GM23338 (cell line): ENCODE results near the gene SAFB. TPM values are rescaled to one million over a fixed set of nuclear protein-coding genes. Genes with fewer than 3 reads are reported as not detected.

Source experiments
- ATAC-seq: fragments of 200-7000 bp; cut with Tn5 transposase; 3 replicates; pipeline ENCODE4 v1.9.1; 2020
- DNase-seq: peaks from one replicate; pipeline ENCODE4 v3.0.0-alpha.2; 2015; ENCODE audit warnings: low spot score
- H2AFZ ChIP-seq: fragments of 200-600 bp; sonication (generic); 2 replicates; pipeline ENCODE4 v1.8.0; 2016; ENCODE audit warnings: antibody characterized with exemption, mild to moderate bottlenecking, moderate library complexity
- H3F3A ChIP-seq: fragments of 200-600 bp; sonication (generic); replicated peaks from 2 replicates; pipeline ENCODE4 v1.8.0; 2017; ENCODE audit warnings: antibody characterized with exemption, mixed run types, low read depth
- H3K27ac ChIP-seq: fragments of 200-600 bp; sonication (generic); 2 replicates; pipeline ENCODE4 v1.6.1; 2016; ENCODE audit warnings: low read depth
- H3K27me3 ChIP-seq: fragments of 200-600 bp; sonication (generic); 2 replicates; pipeline ENCODE4 v1.8.0; 2016; ENCODE audit warnings: mild to moderate bottlenecking, mixed run types, moderate library complexity; ENCODE audit not compliant: insufficient read depth
- H3K36me3 ChIP-seq: fragments of 200-600 bp; sonication (generic); 2 replicates; pipeline ENCODE4 v1.8.0; 2016; ENCODE audit warnings: mild to moderate bottlenecking; ENCODE audit not compliant: insufficient read depth
- H3K4me1 ChIP-seq: fragments of 200-600 bp; sonication (generic); 2 replicates; pipeline ENCODE4 v1.8.0; 2016; ENCODE audit warnings: mild to moderate bottlenecking, moderate library complexity; ENCODE audit not compliant: insufficient read depth
- H3K4me2 ChIP-seq: fragments of 200-600 bp; sonication (generic); 2 replicates; pipeline ENCODE4 v1.7.1; 2017; ENCODE audit warnings: mixed run types
- H3K4me3 ChIP-seq: fragments of 200-600 bp; sonication (generic); 2 replicates; pipeline ENCODE4 v1.6.1; 2016; ENCODE audit warnings: mixed run types
- H3K79me2 ChIP-seq: fragments of 200-600 bp; sonication (generic); replicated peaks from 2 replicates; pipeline ENCODE4 v1.8.0; 2017; ENCODE audit warnings: mild to moderate bottlenecking; ENCODE audit not compliant: insufficient read depth
- H3K9me2 ChIP-seq: fragments of 200-600 bp; sonication (generic); 2 replicates; pipeline ENCODE4 v1.8.0; 2017; ENCODE audit not compliant: insufficient read depth
- H4K20me1 ChIP-seq: fragments of 200-600 bp; sonication (generic); replicated peaks from 2 replicates; pipeline ENCODE4 v1.8.0; 2017; ENCODE audit warnings: mild to moderate bottlenecking; ENCODE audit not compliant: insufficient read depth
- H3K27ac Mint-ChIP-seq: 2 replicates; pipeline ENCODE4 v1.8.0; 2020; ENCODE audit warnings: inconsistent platforms, mild to moderate bottlenecking, moderate library complexity, mixed read lengths
- H3K27me3 Mint-ChIP-seq: 3 replicates; pipeline ENCODE4 v1.8.0; 2022; ENCODE audit warnings: low read depth, mild to moderate bottlenecking, moderate library complexity, mixed read lengths, inconsistent platforms; ENCODE audit not compliant: insufficient read depth, poor library complexity
- H3K36me3 Mint-ChIP-seq: 3 replicates; pipeline ENCODE4 v1.8.0; 2021; ENCODE audit warnings: low read depth, mild to moderate bottlenecking, inconsistent platforms, moderate library complexity, mixed read lengths
- H3K4me1 Mint-ChIP-seq: 3 replicates; pipeline ENCODE4 v1.8.0; 2020; ENCODE audit warnings: mild to moderate bottlenecking, inconsistent platforms, mixed read lengths
- H3K4me3 Mint-ChIP-seq: 3 replicates; pipeline ENCODE4 v1.8.0; 2021; ENCODE audit warnings: moderate library complexity, mild to moderate bottlenecking, inconsistent platforms, mixed read lengths
- H3K9me3 Mint-ChIP-seq: 3 replicates; pipeline ENCODE4 v1.8.0; 2020; ENCODE audit warnings: moderate library complexity, mild to moderate bottlenecking, inconsistent platforms, mixed read lengths
- CREB1 ChIP-seq: fragments of 250-450 bp; sonication (Bioruptor Pico); IDR thresholded peaks from 2 replicates; pipeline ENCODE4 v1.5.0; 2020; ENCODE audit warnings: low read depth, mild to moderate bottlenecking, moderate library complexity
- CTCF ChIP-seq, 2 experiments: fragments of 200-600 bp in 1 of 2; sonication (generic) in 1 of 2; conservative IDR thresholded peaks; 2 replicates each; pipeline versions ENCODE4 v1.5.1 to v1.6.1; 2016 to 2017; ENCODE audit warnings: antibody characterized with exemption in 2 of 2, low read depth in 2 of 2, mild to moderate bottlenecking in 2 of 2, moderate library complexity in 1 of 2
- EZH2 ChIP-seq: fragments of 200-600 bp; sonication (generic); IDR thresholded peaks from one replicate; pipeline ENCODE4 v1.8.0; 2017; ENCODE audit warnings: antibody characterized with exemption, mild to moderate bottlenecking, low read depth; ENCODE audit not compliant: unreplicated experiment
- EZH2phosphoT487 ChIP-seq: fragments of 200-600 bp; sonication (generic); IDR thresholded peaks from one replicate; pipeline ENCODE4 v1.8.1; 2018; ENCODE audit warnings: antibody characterized with exemption; ENCODE audit not compliant: unreplicated experiment
- JUNB ChIP-seq: IDR thresholded peaks from one replicate; pipeline ENCODE4 v1.6.1; 2016; ENCODE audit warnings: antibody characterized with exemption; ENCODE audit not compliant: unreplicated experiment
- NANOG ChIP-seq: IDR thresholded peaks from 2 replicates; pipeline ENCODE4 v1.6.1; 2016; ENCODE audit warnings: antibody characterized with exemption, borderline replicate concordance
- POLR2AphosphoS5 ChIP-seq: IDR thresholded peaks from 2 replicates; pipeline ENCODE4 v1.6.1; 2016; ENCODE audit warnings: antibody characterized with exemption, low read depth
- ZNF114 ChIP-seq: fragments of 250-450 bp; sonication (Bioruptor Pico); IDR thresholded peaks from 2 replicates; pipeline ENCODE4 v1.5.0; 2020; ENCODE audit warnings: mild to moderate bottlenecking, moderate library complexity
- ZNF331 ChIP-seq: fragments of 250-450 bp; sonication (Bioruptor Pico); IDR thresholded peaks from 2 replicates; pipeline ENCODE4 v1.5.0; 2020; ENCODE audit warnings: low read depth, mild to moderate bottlenecking, moderate library complexity
- ZNF462 ChIP-seq: fragments of 250-450 bp; sonication (Bioruptor Pico); IDR thresholded peaks from 2 replicates; pipeline ENCODE4 v1.5.0; 2020; ENCODE audit warnings: mild to moderate bottlenecking, moderate library complexity
- polyA plus RNA-seq: library from polyadenylated mRNA; unstranded; fragments of >200 nt; fragmentation: Nextera tagmentation; extraction: Ambion mirVana; gene quantifications from 2 replicates; pipeline ENCODE4 v1.2.1, GENCODE V29; 2016
- total RNA-seq: library from RNA; depleted of rRNA; stranded (reverse); fragments of >200 nt; shearing (Covaris generic); gene quantifications from 2 replicates; pipeline ENCODE4 v1.2.3, GENCODE V29; 2014
- TF ChIP-seq, protein P1 (sequence below): IDR thresholded peaks from 2 replicates; pipeline ENCODE4 v1.6.1; 2016; ENCODE audit warnings: antibody characterized with exemption
- TF ChIP-seq, protein P2 (sequence below): IDR thresholded peaks from one replicate; pipeline ENCODE4 v1.6.1; 2018; ENCODE audit warnings: antibody characterized with exemption; ENCODE audit not compliant: unreplicated experiment

The SAFB gene
- total and polyA plus RNA-seq, 2 experiments from 2014 or later: 85.2 to 109 TPM

DNA sequence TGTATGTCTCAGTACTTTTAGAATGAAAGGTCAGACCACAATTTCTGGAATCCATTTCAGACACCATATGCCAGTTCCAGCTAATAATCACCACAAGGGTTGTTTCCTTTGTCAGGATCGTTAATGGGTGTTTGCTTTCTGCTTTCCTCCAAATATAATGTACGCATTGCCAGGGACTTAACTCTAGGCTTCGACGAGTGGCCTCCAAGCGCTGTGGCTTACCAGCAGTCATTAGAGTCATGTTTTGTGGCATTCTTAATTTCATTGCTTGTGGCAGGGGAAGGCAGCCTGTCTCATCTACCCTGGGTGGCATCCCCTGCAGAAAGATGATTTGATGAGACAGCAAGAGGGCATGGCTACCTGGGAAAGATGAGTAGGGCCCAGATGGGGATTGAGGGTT lies 22.5 kb downstream of the SAFB start (continued):
- TF ChIP-seq POLR2AphosphoS5 (no peak), JUNB (no peak), NANOG (no peak)
- TF ChIP-seq, protein P1, sequence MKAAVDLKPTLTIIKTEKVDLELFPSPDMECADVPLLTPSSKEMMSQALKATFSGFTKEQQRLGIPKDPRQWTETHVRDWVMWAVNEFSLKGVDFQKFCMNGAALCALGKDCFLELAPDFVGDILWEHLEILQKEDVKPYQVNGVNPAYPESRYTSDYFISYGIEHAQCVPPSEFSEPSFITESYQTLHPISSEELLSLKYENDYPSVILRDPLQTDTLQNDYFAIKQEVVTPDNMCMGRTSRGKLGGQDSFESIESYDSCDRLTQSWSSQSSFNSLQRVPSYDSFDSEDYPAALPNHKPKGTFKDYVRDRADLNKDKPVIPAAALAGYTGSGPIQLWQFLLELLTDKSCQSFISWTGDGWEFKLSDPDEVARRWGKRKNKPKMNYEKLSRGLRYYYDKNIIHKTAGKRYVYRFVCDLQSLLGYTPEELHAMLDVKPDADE: no peak

- H3K36me3 Mint-ChIP-seq: peaks cover 93% of the 10 kb centered on the region
- H3K36me3 ChIP-seq: peaks cover 70% of the 10 kb centered on the region
These were observed 23.8 kb downstream of the SAFB start for GRCh38 chr19:5646703-5647102.

More at GRCh38 chr19:5646703-5647102, 23.8 kb downstream of the SAFB start:
- Mint-ChIP-seq H3K27ac (no peak overlapping the region), H3K9me3 (no peaks in the 10 kb centered on the region), H3K4me3 (no peak overlapping the region), H3K4me1 (no peaks in the 10 kb centered on the region), H3K27me3 (no peaks in the 10 kb centered on the region)
- H3K4me3 ChIP-seq: no peak overlapping the region
- peaks cover 59% of the 10 kb centered on the region for H3K79me2 ChIP-seq
- ATAC-seq (no peak), DNase-seq (no peak)
- H3K9me2 ChIP-seq: no peaks in the 10 kb centered on the region
- no peaks in the 10 kb centered on the region for H3K4me1 ChIP-seq
- TF ChIP-seq, protein P2, sequence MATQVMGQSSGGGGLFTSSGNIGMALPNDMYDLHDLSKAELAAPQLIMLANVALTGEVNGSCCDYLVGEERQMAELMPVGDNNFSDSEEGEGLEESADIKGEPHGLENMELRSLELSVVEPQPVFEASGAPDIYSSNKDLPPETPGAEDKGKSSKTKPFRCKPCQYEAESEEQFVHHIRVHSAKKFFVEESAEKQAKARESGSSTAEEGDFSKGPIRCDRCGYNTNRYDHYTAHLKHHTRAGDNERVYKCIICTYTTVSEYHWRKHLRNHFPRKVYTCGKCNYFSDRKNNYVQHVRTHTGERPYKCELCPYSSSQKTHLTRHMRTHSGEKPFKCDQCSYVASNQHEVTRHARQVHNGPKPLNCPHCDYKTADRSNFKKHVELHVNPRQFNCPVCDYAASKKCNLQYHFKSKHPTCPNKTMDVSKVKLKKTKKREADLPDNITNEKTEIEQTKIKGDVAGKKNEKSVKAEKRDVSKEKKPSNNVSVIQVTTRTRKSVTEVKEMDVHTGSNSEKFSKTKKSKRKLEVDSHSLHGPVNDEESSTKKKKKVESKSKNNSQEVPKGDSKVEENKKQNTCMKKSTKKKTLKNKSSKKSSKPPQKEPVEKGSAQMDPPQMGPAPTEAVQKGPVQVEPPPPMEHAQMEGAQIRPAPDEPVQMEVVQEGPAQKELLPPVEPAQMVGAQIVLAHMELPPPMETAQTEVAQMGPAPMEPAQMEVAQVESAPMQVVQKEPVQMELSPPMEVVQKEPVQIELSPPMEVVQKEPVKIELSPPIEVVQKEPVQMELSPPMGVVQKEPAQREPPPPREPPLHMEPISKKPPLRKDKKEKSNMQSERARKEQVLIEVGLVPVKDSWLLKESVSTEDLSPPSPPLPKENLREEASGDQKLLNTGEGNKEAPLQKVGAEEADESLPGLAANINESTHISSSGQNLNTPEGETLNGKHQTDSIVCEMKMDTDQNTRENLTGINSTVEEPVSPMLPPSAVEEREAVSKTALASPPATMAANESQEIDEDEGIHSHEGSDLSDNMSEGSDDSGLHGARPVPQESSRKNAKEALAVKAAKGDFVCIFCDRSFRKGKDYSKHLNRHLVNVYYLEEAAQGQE: no peak
- TF ChIP-seq EZH2phosphoT487 (no peak), CTCF (conservative IDR thresholded peaks at IDR 0.05; ENCODE audit: low read depth in 2 of 2) (no peak), ZNF331 (no peak), NANOG (no peak), EZH2 (no peak), CREB1 (CRISPR knock-in tag) (no peak), ZNF462 (CRISPR knock-in tag) (no peak), JUNB (no peak), ZNF114 (no peak)
- TF ChIP-seq, protein P1: no peak
- no peak overlapping the region for H3K4me2 ChIP-seq
- H3F3A ChIP-seq: peaks cover 12% of the 10 kb centered on the region; the same call in 1 of the 2 replicates
- H3K27ac ChIP-seq: no peak overlapping the region
- H3K27me3 ChIP-seq: no peaks in the 10 kb centered on the region
- peaks cover 62% of the 10 kb centered on the region for H4K20me1 ChIP-seq
- H2AFZ ChIP-seq: no peak overlapping the region
